ENCODE results near the gene CNTNAP3.
"Not testable (repeated sequence)": the region's sequence is repeated elsewhere in the genome, so short reads cannot be mapped to it uniquely, and the experiment has no call there.

CNTNAP3 gene

DNA sequence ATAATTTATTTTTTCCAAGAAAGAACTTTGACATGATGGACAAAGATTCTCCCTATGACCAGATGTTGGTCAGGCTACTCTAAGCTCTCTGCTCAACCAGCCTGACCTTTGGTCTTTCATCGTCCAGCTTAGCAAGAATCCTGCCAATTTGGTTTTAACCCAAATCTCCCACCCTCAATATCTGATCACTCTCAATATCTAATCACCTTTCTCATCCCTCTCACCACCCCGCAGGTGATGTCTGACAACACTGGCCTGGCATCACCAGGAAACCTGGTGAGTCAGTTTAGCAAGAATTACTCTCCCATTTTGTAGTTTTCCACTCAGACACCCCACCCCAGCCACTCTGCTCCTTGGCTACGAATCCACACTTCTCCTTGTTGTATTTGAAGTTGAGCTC, 207.9 kb downstream of the CNTNAP3 start:
- intact Hi-C loops (cut with DNase I); DNase-seq: not testable (repeated sequence)

DNA sequence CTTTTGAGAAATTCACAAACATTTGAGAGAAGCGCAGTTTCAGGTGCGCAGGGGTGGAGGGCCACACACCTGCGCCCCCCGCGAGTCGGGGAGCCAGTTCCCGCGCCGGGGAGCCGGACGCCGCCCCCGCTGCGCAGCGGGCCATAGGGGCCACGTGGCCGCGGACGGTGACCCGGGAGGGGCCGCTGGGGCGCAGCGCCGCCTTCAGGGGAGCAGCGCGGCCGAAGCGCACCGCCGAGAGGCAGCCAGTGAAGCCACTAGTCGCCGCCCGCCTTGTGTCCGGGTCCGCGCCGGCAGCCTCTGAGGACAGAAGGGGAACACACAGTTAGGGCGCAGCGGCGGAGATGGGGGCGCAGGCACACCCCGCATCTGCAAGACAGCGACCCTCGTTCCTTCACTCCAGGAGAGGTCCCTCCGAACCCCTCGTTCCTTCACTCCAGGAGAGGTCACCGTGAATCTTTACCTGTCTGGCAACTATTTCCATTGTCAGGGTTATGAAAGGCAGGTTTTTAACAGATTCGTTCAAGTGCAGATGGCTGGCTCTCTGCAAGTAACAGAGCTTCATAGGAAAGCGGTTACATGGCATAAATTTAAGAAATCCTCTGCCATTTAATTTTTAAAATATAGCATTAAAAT, 209.2 kb downstream of the CNTNAP3 start:
- peak in 34 of 42 donors; percentile 13 to 75 (median 46) for DNase-seq
- intact Hi-C loops (cut with DNase I): not testable (repeated sequence)

DNA sequence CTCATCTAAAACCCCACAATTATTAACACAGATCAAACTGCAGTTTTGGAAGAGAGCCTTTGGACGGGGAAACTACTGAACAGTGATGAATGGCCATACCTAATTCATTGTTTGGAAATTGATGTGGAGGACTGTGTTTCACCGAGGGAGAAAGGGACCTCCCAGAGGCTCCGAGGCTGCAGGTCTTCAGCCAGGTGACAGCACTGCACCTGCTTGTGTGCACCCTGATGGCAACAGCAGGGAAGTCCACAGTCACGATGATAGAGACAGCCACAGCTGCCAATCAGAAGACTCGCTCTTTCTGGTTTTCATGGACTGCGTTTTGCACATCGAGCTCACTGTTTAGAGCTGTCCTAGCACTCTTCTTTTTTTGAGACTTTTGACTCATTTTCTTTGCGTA, 214.4 kb downstream of the CNTNAP3 start:
- DNase-seq; intact Hi-C loops (cut with DNase I): not testable (repeated sequence)

- DNase-seq; intact Hi-C loops (cut with DNase I): not testable (repeated sequence)
Measured at GRCh38 chr9:39067683-39068082, 220.3 kb downstream of the CNTNAP3 start.

DNA sequence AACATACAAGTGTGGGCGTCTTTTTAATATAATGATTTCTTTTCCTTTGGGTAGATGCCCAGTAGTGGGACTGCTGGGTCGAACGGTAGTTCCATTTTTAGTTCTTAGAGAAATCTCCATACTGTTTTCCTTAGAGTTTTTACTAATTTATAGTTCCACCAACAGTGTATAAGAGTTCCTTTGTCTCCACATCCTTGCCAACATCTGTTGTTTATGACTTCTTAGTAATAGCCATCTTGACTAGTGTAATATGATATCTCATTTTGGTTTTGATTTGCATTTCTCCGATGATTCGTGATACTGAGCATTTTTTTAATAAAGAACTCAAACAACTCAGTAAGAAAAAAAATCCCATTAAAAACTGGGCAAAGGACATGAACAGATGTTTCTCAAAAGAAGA, 225.0 kb downstream of the CNTNAP3 start:
- intact Hi-C loops (cut with DNase I); DNase-seq: not testable (repeated sequence)

DNA sequence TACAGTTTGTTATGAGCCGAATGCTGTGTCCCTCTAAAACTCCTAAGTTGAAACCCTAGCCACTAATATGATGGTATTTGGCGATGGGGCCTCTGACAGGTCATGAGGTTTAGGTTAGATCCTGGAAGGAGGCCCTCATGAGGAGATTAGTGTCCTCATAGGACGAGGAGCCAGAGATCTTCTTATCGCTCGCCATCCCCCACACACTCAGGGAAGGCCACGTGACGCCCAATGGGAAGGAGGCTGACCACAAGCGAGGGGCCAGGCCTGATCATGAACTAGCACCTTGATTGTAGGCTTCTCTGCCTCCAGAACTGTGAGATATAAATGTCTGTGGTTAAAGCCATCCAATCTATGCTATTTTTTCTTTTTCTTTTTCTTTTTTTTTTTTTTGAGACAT, 233.5 kb downstream of the CNTNAP3 start:
- intact Hi-C loops (cut with DNase I); DNase-seq: not testable (repeated sequence)

GRCh38 chr9:39046833-39047232, 241.1 kb downstream of the CNTNAP3 start:
- intact Hi-C loops (cut with DNase I); DNase-seq: not testable (repeated sequence)

DNA sequence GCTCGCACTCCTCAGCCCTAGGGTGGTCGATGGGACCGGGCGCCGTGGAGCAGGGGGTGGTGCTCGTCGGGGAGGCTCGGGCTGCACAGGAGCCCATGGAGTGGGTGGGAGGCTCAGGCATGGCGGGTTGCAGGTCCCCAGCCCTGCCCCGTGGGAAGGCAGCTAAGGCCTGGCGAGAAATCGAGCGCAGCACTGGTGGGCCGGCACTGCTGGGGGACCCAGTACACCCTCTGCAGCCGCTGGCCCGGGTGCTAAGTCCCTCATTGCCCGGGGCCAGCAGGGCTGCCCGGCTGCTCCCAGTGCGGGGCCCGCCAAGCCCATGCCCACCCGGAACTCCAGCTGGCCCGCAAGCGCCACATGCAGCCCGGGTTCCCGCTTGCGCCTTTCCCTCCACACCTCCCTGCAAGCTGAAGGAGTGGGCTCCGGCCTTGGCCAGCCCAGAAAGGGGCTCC, 245.6 kb downstream of the CNTNAP3 start:
- DNase-seq; intact Hi-C loops (cut with DNase I): not testable (repeated sequence)

DNA sequence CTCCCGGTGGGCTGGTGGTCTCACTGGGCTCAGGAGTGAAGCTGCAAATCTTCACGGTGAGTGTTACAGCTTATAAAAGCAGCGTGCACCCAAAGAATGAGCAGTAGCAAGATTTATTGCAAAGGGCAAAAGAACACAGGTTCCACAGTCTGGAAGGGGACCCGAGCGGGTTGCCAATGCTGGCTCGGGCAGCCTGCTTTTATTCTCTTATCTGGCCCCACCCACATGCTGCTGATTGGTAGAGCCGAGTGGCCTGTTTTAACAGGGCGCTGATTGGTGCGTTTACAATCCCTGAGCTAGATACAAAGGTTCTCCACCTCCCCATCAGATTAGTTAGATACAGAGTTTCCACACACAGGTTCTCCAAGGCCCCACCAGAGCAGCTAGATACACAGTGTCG, 246.2 kb downstream of the CNTNAP3 start:
- DNase-seq; intact Hi-C loops (cut with DNase I): not testable (repeated sequence)

GRCh38 chr9:39039148-39039547, 248.8 kb downstream of the CNTNAP3 start:
- DNase-seq; intact Hi-C loops (cut with DNase I): not testable (repeated sequence)

GRCh38 chr9:39038221-39038620, 249.7 kb downstream of the CNTNAP3 start:
- intact Hi-C loops (cut with DNase I); DNase-seq: not testable (repeated sequence)

DNA sequence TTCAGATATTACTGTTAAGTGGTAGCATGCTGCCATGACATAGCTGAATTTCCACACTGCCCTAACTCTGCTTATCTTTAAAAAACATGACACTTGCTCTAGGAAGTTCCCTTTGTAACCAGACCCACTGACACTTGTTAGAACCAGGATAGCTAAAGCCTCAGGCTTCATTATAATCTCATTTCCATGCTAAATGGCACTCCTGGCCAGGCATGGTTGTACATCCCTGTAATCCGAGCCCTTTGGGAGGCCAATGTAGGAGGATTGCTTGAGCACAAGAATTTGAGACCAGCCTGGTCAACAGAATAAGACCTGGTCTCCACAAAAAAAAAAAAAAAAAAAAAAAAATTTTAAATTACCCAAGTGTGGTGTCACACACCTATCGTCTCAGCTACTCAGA, 254.1 kb downstream of the CNTNAP3 start:
- intact Hi-C loops (cut with DNase I); DNase-seq: not testable (repeated sequence)

DNA sequence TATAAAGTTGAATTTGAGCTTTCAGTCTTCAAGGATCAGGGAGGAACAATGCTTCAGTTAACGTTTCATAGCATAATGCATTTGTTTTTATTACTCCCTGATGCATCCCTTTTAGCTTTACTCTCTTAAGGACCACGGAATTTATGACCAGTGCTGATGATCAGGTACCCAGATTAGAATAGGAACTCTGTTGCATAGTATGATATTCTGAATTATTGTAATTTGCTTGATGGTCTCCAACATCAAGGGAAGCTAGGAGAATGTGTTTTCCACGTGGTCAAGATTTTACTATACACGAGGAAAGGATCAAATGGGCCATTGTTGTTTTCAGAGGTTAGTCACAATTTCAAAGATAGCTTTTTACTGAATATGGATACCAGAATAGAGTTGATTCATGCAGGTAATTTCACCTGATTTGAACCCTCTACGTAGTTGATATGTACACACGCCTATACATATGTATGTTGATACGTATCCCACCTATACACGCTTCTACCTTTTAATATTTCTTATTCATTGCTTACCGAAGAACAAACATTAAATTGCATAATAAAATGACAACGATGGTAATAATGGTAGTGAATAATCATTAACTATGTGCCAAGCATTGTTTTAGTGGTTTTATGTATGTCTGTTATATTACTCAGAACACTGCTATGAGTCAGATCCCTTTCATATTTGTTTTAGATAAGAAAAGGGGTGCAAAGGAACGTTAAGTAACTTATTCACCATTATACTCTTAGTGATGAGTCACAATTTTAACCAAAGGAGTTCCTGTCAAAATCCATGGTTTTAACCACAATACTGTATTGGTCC, 257.6 kb downstream of the CNTNAP3 start:
- DNase-seq; intact Hi-C loops (cut with DNase I): not testable (repeated sequence)

DNA sequence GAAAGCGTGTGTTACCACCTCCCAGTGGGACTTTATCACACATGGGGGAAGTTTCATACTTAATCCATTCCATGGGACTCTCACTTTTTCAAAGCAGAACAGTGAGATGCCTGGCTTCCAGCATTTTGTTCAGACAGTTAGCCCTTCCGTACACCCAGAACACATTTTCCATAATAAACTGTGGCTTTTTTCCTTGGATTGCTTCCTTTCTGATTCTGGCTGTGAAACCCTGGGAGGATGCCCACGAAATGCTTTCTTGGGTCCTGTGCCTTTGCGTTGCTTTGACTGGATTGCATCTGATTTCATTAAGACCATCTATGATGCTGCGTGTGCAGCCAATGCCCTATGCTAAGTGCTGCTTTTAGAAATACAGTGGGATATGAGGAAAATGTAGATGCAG, 259.1 kb downstream of the CNTNAP3 start:
- intact Hi-C loops (cut with DNase I): not testable (repeated sequence)

DNA sequence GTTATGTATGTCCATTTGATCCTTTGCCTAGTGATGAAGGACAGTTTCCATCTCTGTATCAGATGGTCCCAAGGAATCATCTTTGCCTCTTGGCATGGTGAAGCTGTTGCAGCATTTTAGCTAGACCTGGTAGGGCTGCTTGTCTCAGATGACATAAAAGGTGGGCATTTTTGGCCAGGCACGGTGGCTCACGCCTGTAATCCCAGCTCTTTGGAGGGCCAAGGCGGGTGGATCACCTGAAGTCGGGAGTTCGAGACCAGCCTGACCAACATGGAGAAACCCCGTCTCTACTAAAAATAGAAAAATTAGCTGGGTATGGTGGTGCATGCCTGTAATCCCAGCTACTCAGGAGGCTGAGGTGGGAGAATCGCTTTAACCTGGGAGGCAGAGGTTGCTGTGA, 259.8 kb downstream of the CNTNAP3 start:
- intact Hi-C loops (cut with DNase I); DNase-seq: not testable (repeated sequence)

More for the DNA sequence above, 259.1 kb downstream of the CNTNAP3 start:
- not testable (repeated sequence) for DNase-seq

GRCh38 chr9:39025911-39026588, 261.9 kb downstream of the CNTNAP3 start:
- intact Hi-C loops (cut with DNase I): not testable (repeated sequence)

More at GRCh38 chr9:39025911-39026588, 261.9 kb downstream of the CNTNAP3 start:
- not testable (repeated sequence) for DNase-seq

All from head of caudate nucleus (tissue), 42 donors.